GM21515 (cell line): ENCODE results near the gene AGRN.
A peak's percentile ranks its signal among the peaks of the same experiment; 100 is the strongest.
"Not testable (repeated sequence)": the region's sequence is repeated elsewhere in the genome, so short reads cannot be mapped to it uniquely, and the experiment has no call there.

Experiments used
- ATAC-seq: cut with Tn5 transposase; IDR thresholded peaks from one replicate; pipeline ENCODE4 v1.9.1; 2021; ENCODE audit not compliant: unreplicated experiment

Gene AGRN

GRCh38 chr1:1020000-1020404, at the start of gene AGRN:
AGRN (plus strand) TSS chr1:1020120; CDS start chr1:1020173, 53 bp downstream.
- peak; percentile 36 for ATAC-seq

- ATAC-seq = no peak
Measured at GRCh38 chr1:970242-970972, 49.5 kb upstream of the AGRN start.

- ATAC-seq = no peak
Measured at GRCh38 chr1:970973-971730, 48.8 kb upstream of the AGRN start.

GRCh38 chr1:971751-972506, 48.0 kb upstream of the AGRN start:
- ATAC-seq = no peak

DNA sequence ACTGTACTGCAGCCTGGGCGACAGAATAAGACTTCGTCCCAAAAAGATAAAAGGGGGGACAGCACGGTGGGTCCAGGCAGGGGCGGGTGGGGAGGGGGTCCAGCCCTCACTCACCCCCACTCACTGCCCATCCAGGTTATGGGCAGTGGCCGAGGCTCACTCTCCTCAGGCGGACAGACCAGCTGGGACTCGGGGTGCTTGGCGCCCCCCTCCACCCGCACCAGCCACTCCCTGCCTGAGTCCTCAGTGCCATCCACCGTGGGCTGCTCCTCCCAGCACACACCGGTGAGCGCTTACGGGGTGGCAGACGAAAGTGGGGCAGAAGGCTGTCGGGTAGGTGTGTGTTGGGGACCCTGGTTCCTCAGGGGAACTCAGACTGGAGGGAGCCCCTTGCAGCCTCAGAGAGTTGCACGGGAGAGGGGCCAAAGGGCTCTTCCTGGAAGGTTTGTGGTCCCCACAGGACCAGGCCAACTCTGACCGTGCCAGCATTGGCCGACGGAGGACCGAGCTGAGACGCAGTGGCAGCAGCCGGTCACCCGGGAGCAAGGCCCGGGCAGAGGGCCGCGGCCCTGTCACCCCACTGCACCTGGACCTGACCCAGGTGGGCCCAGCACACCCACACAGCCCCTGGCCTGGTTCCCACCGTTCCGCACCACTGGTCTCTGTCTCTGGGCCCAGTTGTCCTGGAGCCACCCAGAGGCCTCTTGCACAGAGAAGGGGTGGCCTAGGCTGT, 47.0 kb upstream of the AGRN start:
- no peak for ATAC-seq

GRCh38 chr1:973459-974292, 46.2 kb upstream of the AGRN start:
- no peak for ATAC-seq

DNA sequence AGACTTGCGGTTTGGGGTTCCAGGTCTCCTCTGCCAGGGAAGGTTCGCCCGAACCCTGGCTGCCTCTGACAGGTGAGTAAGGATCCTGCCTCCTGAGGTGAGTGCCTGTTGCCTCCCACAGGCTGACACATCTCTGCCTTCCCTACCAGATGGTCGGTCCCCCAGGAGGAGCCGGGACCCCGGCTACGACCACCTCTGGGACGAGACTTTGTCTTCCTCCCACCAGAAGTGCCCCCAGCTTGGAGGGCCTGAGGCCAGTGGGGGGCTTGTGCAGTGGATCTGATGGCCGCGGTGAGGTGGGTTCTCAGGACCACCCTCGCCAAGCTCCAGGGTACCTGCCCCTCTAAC, 45.7 kb upstream of the AGRN start:
- no peak for ATAC-seq

DNA sequence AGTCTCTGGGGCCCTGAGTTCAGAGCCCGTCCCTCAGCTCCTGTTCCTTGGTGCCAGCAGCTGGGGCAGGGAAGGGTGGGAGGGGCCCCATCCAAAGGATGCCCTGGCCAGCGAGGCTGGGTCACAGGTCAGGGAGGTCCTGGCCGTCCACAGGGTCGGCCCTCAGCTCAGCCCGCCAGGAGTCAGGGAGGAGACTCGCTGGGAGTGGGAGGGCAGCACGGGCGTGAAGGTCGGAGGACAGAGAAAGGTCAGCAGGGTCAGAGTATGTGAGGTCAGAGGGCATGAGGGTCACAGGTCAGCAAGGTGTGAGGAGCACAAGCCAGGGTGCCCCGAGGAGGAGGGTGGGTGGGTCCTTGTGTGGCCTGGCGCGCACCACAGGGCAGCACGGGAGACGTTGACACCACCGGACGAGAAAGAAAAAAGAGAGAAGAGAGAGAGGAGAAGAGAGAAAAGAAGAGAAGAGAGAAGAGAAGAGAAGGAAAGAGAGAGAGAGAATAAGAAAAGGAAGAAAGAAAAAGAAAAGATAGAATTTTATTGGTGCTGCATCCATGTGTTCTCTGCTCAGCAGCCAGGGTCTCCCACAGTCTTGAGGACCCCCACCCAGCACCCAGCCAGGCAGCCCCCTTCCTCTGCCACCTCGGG, 45.1 kb upstream of the AGRN start:
- ATAC-seq = no peak

GRCh38 chr1:975365-975764, 44.6 kb upstream of the AGRN start:
- ATAC-seq = no peak

DNA sequence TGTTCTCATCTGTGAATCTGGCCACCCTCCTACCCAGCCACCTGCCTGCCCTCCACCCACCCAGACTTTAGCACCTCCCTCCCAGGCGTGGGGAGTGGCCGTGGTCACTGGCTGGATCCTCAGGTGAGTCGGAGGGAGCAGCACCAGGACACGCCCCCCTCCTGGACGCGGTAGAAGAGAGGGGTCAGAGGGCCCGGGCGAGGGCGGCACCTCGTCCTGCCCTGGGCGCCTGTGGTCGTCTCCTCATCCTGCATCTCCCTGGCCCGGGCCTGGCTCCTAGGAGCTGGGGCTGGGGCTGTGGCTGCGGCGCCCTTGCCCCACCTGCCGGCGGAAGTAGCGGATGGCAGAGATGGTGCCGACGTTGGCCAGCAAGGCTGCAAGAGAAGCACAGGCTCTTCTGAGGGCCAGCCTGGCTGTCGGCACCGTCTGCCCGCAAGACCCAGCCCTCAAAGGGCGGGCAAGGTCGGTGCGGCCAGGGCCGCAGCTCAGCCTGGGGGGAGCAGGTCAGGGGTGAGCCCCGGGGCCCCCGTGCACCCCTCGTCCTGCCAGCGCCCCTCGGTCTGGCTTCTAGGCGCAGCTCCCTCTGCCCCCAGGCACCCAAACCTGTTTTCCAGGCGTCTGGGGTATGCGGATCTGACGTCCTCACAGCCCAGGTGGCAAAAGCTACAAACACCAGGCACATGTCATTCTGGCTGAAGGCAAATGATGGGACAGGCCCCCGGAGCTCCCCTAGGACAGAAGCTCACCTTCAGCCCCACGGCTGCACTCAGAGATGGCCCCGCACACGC, 43.8 kb upstream of the AGRN start:
- no peak for ATAC-seq

- not testable (repeated sequence) for ATAC-seq
Measured at GRCh38 chr1:976791-977190, 43.1 kb upstream of the AGRN start.

DNA sequence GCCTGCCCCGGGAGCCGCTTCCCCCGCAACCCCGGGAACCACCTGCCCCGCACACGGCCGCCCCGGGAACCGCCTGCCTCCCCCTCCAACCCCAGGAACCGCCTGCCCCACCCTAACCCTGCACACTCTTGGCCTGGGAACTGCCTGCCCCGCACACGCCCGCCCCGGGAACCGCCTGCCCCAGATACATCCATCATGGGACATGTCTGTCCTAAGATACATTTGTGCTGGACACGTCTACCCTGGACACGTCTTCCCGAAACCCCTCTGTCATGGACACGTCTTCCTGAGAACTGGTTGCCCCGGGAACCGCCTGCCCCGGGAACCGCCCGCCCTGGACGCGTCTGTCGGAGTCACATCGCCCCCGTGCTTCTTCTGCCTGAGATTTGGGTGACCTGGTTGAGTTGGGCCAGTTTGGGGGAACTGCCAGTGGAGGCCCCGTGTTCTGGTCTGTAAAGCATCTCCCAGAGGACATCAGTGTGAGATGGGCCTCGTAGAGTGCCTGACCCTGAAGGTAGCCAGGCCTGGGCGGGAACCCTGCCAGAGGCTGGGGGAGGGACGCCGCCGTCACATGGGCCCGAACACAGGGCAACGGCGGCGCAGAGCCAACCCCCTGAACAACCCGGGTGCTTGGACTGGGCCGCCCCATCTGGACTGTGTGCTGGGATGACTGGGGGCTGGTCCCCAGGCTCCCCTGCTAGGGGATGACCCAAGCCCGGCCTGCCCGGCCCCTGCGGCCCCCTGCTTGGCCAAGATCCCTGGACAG, 41.7 kb upstream of the AGRN start:
- no peak for ATAC-seq

GRCh38 chr1:978835-979743, 40.8 kb upstream of the AGRN start:
- ATAC-seq = no peak

GRCh38 chr1:979744-980072, 40.2 kb upstream of the AGRN start:
- no peak for ATAC-seq

DNA sequence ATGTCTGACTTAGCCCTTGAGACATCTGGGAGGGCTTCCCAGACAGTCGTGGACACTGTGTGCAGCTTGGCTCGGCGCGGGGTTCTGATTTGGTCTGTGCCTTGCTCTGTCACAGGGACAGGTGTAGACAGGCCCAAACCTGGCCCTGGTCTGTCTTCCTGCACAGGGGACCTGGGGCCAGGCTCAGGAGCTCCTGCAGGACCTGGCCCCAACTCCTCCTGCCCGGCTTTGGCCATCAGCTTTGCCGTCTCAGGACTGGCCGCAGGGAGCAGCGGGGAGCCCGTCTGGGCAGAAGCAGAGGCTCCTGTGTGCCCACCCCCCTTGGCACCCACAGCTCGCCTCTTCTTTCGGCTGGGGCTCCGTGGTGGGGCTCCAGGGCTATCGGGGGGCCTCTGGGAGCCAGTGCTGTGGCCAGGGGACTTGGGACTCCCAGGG, 39.8 kb upstream of the AGRN start:
- ATAC-seq = no peak

- ATAC-seq = no peak
Measured at GRCh38 chr1:980602-981395, 39.1 kb upstream of the AGRN start.
